CD4-positive, alpha-beta T cell treated with Interleukin-21 for 1 hour (primary cell): ENCODE data around the gene RUSC2.
"Not testable (repeated sequence)": the region's sequence is repeated elsewhere in the genome, so short reads cannot be mapped to it uniquely, and the experiment has no call there.

ENCODE experiments used
- DNase-seq: peaks from one replicate; pipeline ENCODE4 v3.0.0-alpha.2; 2020

RUSC2 gene

GRCh38 chr9:35522187-35522586 lies 32.3 kb downstream of the RUSC2 start:
- no peak for DNase-seq

- DNase-seq = no peak
Observed at GRCh38 chr9:35522700-35523099, 32.8 kb downstream of the RUSC2 start.

- not testable (repeated sequence) for DNase-seq
Observed at GRCh38 chr9:35523556-35523955, 33.6 kb downstream of the RUSC2 start.

- DNase-seq = no peak
Observed at GRCh38 chr9:35526087-35526801, 36.3 kb downstream of the RUSC2 start.

- no peak for DNase-seq
Observed at GRCh38 chr9:35529161-35529823, 39.4 kb downstream of the RUSC2 start.

GRCh38 chr9:35533398-35533797 lies 43.5 kb downstream of the RUSC2 start:
- no peak for DNase-seq

- not testable (repeated sequence) for DNase-seq
Observed at GRCh38 chr9:35534921-35535320, 45.0 kb downstream of the RUSC2 start.

- no peak for DNase-seq
Observed at GRCh38 chr9:35537913-35538312, 48.0 kb downstream of the RUSC2 start.

- DNase-seq = no peak
Observed at GRCh38 chr9:35538361-35539234, 48.7 kb downstream of the RUSC2 start.
